IPS-NIHi7 (cell line): ENCODE data around the gene SPON2.

ENCODE experiments used
- DNase-seq: peaks from one replicate; pipeline ENCODE4 v3.0.0; 2012; ENCODE audit warnings: mixed read lengths; ENCODE audit errors: extremely low spot score

The SPON2 gene

DNA sequence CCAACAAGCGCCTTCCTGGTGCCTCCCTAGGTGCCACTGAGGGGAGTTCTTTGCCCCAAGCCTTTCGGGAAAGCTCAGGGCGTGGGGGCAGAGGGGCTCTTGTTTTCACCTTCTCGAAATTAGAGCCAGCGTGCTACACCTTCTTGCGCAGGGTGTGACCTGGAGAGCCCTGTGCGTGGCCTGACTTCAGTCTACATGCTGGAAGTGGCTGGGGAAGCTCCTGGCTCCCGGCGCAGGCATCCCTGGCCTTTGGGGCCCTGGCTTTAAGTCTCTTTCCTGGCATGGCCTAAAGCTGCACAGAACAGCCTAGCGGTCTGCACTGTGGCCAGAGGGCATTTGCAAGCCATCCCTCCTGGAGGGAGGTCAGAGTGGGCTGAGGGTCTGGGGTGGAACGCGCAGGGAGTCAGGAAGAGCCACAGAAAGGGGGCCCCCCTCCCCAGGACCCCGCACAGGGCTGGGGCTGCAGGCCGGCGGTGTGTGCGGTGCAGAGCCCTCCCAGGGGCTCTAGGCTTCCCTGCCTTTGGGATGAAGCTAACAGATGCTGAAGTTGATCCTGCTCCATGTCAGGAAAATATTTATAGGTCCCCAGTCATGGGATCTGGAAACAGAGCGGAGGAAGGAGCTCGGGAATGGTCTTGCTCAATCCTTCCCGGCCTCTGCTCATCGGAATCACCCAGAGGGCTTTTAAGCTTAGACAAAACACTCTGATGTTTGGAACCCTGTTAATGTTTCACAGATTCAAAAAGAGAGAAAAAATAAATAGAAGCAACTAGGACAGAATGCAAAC is 781 bp upstream of the SPON2 start:
- no peak for DNase-seq

DNA sequence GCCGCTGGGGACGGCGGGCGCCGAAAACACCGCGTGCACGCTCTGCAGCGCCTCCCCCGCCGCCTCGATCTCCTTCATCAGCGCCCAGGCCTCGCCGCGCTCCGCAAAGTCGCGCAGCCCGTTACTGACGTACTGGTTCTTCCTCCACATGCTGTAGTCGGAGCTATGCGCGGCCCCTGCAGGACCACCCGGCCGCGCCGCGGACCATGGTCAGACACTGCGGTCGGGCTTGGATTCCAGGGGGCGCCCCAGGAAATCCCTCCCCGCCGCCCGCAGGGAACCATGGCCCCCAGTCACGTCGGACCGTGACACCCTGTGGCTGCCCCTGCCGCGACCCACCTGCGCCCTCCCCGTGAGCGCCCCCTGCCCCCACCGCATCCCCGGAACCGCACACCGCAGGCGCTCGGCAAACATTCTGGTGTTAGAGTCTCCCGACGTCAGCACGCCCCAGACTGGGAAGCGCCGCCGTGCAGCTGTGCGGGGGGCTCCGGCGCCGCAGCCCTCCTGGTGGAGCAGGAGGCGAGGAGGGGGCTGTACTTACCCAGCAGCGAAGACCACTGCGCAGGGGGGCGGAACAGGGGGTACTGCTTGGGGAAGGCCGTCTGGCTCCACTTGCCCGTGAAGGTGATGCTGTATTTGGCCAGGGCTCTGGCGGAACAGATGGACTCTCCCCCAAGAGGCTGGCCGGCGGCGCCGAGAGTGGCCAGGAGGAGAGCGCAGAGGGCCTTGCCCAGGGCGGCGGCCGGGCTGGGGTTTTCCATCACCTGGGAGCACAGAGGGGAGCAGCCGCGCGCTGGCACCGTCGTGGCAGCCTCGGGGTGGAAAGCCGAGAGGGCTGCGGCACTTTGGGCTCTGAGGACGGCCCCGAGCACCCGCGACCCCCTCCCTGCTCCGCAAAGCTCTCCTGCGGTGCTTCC is 814 bp downstream of the SPON2 start:
- DNase-seq, result no peak

DNA sequence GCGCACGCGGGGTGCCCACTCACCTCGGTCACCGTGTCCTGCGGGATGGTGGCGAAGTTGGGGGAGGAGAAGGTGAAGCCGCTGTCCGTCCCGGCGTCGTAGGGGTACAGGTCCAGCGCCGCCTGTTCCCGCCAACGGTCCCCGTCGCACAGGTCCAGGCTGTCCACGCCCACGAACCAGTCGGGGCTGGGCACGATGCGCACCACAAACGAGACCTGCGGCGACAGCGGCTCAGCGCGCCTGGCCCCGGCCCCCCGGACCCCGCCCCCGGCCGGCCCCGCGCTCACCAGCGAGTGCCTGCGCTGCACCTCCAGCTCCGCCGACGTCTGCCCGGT is 1.4 kb downstream of the SPON2 start:
- DNase-seq, result no peak

DNA sequence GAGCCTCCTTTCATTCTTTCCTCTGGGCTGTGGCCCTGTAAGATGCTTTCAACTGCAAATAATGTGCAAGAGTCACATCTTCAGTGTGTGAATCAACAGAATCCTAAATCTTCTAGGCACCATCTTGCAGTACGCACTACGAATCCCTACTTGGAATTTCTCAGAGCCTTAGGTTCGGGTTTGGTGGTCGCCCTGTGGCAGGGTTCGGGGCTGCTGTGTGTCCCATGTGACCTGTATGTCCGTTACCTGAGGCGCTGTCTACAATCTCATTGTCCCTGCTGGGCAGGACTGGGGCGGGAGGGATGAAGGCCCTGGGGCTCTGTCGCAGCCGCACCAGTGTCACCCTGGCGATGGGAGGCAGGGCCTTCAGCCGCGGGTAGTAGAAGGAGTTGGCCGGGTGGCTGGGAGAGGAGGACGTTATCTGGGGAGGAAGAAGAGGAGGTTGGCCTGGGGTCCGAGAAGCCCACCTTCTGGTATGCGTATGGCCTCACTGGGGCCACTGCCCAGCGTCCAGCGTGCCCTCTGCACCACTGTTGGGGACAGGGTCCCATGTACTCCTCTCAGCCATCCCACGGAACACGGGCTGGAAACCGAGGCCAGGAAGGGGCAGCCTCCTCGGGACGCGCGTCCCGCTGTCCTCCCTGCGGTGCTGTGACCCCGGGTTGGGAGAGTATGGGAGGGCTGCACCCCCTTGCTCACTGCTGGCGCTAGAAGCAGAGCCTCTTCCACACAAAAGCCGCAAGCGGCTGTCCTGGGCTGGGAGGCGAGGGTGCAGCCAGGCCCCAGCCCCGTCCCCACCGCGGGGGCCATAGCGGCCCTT is 2.0 kb downstream of the SPON2 start:
- DNase-seq, result no peak

DNA sequence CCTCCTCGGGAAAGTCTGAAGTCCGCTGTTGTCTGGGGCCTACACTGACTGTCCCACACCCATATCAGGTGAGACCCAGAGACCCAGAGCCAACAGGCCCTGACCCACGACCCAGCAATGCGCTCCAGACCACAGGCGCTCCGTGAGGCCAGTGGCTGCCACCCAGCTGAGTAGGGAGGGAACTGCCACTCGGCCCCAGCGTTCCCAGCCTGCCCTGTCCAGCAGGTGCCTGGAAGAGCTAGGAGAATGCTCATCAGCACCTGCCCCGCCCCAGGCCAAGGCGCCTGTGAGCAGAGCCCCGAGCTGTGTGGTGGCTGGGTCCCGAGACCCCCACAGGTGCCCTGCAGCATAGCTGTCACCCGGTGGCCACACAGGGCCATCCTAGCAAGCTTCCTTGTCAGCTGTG is 2.7 kb downstream of the SPON2 start:
- no peak for DNase-seq

DNA sequence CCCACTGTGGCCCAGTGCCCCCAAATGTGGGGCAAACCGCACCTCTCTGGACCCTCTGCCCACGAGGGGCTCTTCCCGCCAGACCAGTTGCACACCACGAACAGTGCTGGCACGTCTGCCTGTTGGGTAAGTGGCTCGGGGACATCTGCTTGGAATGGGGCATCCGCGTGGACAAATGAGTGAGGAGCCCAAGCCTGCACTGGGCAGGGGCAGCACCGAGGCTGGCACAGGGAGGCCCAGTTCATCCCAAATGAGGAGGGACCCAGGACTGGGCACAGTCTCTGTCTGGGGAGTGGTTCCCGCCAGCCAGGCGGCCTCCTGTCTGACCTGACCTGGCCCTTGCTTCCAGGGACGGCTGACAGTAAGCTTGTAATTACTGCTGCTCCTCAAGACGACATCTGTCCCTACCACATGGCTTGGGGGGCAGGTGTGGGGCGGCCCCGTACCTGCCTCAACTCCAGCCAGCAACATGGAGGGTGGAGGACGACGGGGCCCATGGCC is 3.2 kb downstream of the SPON2 start:
- no peak for DNase-seq

DNA sequence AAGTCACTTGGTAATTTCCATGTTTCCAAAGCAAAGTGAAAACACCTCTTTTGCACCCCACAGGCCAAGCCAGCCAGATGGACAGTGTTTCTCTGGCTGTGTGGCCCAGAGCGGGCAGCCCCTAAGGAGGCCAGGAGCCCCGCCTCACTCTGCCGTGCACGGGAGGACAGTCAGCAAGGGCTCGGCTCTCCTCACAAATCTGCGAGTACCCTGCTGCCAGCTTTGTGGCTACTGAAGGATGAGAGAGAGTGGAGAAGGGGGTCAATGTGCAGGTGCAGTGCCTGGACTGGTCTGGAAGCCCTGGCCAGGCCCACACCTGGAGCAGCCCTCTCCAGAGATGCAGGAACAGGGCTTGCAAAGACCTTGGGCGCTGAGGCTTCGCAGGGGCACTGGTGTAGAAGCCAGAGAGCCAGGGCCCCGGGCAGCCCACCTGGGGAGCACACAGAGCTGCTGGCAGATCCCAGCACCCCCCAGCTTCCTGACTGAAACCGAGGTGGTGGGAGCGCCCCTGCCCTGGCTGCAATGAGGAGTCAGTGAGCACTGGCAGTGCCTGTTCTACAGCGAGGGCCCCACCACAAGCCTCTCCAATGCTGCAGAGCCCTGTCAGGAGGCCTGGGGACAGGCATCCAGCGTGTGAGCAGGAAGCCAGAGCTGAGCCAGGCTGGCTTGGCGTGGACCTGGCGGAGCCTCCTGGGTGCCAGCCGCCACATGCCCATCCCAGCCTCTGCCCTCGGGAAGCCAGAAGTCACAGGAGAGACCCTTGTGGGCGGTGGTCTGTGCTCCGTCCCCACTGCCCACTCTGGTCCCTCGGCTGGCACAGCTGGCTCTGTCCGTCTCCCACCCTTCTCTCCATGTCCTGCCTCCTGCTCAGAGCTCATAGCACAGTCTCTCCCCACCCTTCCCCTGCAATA is 3.9 kb downstream of the SPON2 start:
- DNase-seq, result no peak

DNA sequence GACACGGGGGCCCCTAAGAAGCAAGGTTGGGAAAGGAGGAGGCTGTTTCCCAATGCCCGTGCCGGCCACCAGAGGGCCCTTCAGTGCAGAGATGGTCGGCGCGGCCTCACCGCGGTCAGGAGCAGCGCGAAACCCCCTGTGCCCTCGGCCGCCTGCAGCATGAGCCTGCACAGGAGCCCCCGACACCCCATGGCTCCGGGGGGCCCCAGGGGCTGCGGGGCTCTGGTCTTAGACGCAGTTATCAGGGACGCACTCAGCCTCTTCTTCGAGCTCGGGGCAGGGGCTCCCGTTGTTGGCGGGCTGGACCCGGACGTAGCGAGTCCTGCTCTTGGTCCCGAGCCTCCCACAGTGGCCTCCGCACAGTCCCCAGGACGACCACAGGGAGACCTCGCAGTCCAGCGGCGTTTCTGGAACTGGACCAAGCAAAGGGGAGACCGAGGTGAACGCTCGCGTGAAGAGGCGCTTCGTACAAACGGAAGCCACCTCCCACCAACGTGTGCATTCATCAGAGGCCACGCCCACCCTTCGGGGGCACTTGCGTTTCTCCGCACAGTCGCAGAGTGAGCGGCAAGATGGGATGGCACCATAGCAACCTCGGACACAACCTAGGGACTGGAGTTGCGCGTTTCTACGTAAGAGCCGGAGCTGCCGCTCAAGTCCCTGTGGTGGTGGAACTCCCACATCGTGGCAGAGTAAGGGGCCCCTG is 5.0 kb downstream of the SPON2 start:
- DNase-seq, result peak; percentile 88

DNA sequence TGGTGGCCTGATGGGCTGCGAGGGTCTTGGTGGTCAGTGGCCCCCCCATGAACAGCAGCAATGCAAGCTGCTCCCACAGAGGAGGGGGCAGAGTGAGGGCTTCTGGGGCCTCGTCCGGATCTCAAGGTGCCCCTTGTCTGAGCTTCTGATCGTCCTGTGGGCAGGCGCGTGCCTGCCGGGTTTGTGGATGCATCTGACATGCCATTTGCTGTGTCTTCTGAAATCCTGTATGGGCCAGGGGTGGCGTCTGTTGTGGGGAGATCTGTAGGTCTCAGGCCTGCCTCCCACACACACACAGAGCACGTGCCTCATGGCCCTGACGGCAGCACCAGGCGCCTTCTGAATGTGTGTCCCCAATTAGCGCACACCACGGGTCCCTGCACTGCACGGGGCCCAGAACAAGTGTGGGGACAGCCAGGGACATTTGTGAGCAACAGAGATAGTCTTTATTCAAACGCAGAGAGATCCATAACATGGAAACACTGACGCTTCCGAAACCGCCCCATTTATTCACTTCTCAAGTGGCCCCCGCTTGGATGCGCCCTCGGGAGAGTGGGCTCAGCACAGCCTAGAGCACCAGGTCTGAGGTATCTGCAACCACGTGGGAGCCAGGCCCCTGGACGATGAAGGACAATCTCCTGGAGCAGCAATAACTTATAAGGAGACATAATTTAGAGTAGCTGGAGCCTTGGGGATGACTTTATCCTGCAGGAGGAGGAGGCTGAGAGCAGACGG is 5.7 kb downstream of the SPON2 start:
- no peak for DNase-seq

DNA sequence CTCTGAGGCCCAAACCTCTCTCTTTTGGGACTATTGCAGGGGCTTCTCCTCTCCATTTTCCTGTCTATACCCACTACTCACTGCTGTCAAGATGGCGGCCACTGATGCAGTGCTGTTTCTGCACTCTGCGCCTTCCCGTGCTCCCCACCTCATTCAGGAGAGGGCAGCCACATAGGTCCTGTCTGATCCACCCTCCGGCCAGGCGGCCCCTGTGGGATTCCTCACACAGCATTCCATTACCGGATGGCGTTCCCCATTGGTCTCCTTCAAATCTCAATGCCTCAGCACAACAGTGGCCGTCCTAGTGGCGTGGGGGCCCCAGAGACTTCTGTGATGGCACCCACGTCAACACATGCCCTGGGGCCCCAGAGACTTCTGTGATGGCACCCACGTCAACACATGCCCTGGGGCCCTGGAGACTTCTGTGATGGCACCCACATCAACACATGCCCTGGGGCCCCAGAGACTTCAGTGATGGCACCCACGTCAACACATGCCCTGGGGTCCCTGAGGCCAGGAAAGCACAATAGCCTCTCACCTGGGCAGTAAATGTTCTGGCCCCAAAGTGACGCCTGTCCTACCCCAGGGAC is 7.3 kb downstream of the SPON2 start:
- DNase-seq, result no peak

DNA sequence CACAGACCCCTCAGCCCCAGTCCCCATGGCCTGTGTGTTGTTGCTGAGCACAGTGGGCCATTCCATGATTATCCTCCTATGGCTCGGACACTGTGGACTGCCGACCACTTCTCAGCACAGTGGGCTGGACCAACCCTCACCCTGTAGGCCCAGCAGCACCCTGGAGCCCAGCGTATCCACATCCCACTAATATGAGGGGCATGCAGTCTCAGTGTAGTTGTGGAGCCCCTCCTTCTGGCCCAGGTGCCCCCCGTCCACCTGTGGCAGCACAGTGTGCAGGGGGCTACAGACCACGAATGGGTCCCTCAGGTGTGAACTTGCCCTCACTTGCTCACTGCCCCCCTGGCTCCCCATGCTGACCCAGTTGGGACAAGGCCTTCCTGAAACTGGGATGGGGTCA is 7.9 kb downstream of the SPON2 start:
- DNase-seq, result no peak

DNA sequence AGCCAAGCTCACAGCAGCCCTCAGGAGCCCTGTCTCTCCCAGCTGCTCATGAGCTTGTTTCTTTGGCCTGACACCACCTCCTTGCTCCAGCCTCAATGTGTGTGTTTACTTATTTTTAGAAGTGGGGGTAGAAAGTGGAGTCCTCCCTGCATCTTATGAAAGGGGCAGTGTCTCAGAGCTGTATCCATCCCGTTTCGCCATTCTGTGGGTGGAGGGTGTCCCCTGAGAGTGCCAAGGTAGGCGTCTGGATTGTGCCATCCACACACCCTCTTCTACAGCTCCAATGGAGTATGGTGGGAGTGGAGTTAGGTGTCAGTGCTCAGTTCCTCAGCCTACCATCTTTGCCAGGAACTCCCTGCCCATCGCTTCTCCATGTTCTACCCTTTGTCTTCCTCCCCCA is 8.3 kb downstream of the SPON2 start:
- no peak for DNase-seq

DNA sequence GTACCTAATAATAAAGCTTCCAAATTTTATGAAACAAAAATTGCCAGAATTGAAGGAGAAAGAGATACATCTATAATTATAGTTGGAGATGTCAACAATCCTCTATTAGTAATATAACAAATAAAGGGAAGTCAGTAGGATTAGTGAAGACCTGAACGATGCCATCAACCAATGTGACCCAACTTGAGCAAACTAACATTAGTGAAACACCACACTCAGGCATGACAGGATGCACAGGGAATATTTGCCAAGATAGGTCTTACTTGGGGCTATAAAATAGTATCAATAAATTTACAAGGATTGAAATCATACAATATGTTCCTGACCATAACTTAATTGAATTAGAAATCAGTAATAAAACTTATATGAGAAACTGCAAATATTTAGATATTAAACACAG is 12.0 kb downstream of the SPON2 start:
- DNase-seq, result no peak

DNA sequence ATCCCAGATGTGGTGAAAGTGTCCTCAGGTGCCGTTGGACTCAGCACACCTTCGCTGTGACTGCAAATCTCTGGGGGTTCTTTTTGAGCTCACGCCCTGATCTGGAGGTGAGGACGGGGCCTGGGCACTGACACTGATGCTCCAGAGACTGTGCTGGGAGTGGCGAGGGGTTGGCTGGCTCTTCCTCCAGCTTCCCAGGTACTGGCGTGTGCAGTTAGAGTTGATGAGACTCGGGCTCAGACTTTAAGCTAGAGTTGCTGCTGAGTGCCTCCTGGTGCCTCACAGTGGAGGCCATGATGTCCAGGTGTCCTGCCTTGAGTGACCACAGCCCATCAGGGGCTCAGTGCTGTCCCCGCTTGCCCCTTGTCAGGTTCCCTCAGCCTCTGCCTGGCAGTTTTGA is 16.3 kb downstream of the SPON2 start:
- DNase-seq, result no peak

DNA sequence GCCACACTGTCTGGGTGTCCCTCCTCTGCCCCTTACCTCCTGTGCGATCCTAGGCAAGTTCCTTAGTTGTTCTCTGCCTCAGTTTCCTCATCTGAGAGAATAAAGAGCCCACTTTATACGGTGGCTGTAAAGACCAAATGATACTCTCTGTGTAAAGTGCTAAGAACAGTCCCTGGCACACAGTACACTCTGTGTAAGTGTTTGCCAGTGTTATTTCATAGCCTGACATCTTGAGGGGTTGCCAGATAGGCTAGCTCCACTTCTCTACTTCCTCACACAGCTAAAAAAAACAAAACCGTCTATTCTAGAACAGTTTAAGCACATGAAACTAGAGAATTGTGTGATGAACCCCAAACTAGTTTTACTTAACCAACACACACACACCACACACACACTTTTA is 17.1 kb downstream of the SPON2 start:
- no peak for DNase-seq

DNA sequence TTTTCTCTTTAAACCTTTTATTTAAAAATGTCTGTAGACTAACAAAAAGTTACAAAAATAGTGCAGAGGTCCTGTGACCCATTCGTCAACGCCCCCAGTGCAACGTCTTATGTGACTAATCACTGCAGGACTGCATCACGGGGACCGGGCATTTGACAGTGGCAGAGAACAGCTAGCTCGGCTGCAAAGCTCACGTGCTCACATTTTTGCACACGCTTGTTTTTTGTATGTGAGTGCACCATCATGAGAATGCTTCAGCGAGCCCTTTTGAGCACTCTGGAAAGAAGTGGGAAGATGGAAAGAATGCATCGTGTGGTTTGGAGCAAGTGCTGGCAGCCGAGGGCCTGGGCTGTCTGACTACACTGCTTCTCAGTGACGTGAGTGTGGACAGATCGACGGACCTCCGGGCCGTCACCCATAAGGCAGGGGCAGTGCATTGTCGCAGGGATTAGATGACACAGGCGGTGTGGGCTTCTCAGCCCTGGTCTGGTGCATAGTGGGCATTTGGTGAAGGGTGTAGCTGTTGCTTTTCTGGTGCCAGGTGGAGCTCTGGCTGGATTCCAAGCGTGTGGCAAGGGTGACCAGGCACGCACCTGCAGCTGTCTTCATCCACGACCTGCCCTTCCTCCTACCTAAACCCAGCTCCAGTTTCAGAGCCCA is 17.7 kb downstream of the SPON2 start:
- DNase-seq, result peak; percentile 6

DNA sequence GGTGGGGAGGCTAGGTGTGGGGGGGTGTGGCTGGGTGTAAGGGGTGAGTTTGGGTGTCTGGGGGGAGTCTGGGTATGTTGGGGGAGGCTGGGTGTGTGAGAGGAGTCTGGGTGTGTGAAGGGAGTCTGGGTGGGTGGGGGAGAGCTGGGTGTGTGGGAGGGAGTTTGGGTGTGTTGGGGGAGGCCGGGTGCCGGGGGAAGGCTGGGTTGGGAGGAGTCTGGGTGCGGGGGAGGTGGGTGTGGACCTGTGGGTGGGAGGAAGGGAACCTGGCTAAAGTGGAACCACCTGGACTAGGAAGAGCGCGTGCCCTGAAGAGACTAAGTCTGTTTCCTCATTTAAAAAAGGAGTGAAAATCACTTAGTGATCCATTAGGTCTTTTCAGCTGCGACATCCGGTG is 18.3 kb downstream of the SPON2 start:
- peak; percentile 3 for DNase-seq

DNA sequence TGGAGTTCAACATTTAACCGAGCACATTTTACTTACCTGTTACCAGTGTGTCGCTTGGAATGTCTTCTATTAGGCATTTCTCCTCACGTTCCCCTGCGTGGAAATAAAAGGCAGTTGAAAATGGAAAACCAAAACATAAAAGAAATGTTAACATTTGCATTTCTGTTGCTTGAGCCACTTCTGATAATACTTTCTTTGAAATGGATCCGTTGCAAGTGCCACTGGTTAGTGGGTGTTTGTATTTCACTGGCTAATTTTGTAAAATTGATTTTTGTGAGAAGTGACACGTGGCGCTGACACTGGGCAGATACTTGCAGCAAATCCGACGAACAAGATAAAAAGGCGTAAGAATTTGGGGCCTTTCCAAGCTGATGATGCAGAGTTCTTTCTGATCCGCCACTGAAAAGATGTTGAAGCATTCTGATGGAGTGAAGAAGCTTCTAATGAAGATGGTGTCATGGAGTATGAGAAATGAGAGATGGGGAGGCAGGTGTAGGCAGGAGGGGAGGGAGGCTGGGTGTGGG is 18.8 kb downstream of the SPON2 start:
- no peak for DNase-seq

DNA sequence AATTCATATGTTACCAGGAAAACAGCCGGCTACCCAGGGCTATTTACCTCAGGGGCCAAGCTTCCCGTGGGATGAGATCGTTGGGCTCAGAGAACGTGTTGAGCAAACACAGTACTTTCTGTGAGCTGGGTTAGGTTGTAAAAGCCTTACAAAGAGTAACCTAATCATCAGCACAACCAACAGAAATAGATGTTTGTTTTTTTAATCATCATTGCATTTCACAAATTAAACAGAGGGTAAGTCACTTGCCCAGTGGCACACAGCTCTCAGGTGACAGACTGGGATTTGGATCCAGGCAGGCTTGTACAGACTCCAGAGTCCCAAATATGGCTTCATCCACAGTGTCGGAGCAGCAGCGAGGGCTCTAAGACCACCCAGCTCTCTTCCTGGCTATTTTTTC is 20.1 kb downstream of the SPON2 start:
- DNase-seq, result no peak
